AG09309 (cell line): ENCODE measurements around the gene SCTR.

Experiments
- DNase-seq: peaks from one replicate; pipeline ENCODE4 v3.0.0-alpha.2; 2010; ENCODE audit warnings: low read depth
- H3K4me3 ChIP-seq: 2 replicates; pipeline ENCODE4 v1.5.1; 2011; ENCODE audit warnings: mild to moderate bottlenecking, low read depth, low read length, moderate library complexity; ENCODE audit not compliant: control insufficient read depth
- TF ChIP-seq, protein P1 (sequence below): IDR thresholded peaks from 2 replicates; pipeline ENCODE4 v1.5.1; 2011; ENCODE audit warnings: mild to moderate bottlenecking, low read depth, low read length, inconsistent platforms; ENCODE audit not compliant: insufficient read depth, control insufficient read depth; ENCODE audit errors: missing control alignments

SCTR gene

DNA sequence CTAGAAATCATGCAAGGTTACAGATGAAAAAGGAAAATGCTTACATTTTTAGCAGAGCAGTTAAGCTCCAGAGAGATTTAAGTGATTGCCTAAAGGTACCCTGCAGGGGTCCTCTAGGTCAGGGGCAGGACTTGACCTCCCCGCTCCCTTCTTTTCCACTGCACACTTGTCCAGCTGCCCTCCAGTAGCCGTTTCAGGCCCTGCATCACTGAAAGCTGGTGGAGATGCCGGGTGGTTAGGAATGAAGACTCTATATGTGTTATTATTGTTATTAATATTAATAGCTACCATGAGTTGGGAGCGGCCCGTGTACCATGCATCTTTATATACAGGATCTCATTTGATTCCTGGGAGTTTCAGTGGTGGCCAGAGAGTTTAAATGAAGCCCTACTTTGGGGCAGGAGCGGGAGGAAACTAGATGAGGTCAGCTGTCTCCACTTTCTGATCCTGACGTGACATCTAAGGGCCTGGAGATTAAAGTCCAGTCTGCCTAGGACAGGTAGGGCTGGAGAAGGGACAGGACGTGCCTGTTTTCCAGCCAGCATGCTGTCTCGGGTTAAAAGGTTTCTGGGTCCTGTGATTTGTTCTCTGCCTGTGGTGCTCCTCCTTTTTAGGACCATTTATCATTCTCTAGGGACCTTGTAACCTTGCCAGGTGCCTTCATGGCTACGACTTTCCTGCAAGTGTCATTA, 90.5 kb downstream of the SCTR start:
- H3K4me3 ChIP-seq = no peak overlapping the region
- DNase-seq = no peak
- TF ChIP-seq, protein P1, sequence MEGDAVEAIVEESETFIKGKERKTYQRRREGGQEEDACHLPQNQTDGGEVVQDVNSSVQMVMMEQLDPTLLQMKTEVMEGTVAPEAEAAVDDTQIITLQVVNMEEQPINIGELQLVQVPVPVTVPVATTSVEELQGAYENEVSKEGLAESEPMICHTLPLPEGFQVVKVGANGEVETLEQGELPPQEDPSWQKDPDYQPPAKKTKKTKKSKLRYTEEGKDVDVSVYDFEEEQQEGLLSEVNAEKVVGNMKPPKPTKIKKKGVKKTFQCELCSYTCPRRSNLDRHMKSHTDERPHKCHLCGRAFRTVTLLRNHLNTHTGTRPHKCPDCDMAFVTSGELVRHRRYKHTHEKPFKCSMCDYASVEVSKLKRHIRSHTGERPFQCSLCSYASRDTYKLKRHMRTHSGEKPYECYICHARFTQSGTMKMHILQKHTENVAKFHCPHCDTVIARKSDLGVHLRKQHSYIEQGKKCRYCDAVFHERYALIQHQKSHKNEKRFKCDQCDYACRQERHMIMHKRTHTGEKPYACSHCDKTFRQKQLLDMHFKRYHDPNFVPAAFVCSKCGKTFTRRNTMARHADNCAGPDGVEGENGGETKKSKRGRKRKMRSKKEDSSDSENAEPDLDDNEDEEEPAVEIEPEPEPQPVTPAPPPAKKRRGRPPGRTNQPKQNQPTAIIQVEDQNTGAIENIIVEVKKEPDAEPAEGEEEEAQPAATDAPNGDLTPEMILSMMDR = no peak

DNA sequence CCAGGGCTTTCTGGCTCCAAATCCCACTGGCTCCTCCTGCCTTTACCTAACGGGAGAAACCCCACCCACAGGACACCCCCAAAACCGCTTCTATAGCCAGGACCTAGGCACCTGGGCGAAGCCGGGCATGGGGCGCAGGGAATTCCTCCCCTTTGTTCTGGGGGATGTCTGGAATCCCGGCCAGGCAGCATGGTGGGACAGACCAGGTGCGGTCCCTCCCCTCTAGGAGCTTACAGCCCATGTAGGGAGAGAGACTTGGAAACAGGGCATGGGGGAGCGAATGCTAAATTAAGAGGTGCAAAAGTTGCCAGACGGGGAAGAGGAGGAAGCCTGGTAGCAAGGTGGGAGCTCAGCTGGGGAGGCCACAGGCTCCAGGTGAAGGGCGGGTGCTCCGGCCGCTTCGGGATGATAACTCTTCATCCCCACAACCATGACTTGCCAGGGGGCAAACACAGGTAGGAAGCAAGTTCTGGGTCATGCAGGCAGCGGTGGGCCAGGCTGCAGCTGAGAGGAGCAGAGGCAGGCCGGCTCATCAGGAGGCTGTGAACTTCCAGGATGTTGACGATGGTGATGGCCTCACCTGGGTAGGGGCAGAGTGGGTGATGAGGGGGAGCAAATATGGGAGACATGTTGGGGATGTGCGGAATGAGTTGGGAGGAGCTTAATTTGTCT, 91.3 kb downstream of the SCTR start:
- no peak for DNase-seq
- no peak overlapping the region for H3K4me3 ChIP-seq
- TF ChIP-seq, protein P1 = no peak

DNA sequence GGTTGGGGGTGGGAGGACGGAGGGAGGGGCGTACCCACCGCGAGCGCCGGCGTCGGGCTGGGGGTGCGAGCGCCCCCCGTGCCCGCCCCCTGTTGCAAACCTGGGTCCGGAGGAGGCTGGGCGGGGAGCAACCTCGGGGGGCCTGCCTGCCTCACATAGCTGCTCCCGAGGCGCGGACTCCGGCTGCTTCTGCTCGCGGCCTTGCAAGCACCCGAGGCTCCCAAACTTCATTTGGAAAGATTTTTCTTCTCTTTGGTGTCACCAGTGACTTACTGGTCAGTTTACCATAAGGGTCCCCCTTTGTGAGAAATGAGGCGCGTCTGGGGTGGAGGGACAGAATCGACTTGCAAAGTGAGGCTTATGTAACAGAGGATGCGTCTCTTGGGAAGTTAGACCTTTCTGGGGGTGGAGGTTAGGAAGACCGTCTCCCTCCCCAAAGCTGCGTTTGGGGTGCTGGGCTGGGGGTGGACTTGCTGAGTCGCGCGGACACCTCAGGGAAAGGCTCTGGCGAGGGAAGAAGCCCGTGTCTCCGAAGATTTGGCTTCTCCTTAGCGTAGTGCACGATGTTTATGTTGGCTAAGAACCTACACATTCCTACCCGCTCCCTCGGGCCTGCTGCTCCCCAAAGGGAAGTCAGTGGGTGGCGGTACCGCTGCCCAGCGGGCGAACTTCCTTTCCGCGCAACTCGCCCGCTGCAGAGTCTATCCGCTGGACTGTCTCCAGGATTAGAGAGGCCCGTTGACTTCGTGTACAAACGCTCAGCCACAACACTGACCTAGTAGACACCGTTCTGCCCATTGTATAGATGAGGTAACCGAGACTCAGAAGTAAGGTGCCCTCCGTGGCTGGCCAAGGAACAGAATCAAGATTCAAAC, 92.1 kb downstream of the SCTR start:
- TF ChIP-seq, protein P1 = no peak
- DNase-seq = no peak

DNA sequence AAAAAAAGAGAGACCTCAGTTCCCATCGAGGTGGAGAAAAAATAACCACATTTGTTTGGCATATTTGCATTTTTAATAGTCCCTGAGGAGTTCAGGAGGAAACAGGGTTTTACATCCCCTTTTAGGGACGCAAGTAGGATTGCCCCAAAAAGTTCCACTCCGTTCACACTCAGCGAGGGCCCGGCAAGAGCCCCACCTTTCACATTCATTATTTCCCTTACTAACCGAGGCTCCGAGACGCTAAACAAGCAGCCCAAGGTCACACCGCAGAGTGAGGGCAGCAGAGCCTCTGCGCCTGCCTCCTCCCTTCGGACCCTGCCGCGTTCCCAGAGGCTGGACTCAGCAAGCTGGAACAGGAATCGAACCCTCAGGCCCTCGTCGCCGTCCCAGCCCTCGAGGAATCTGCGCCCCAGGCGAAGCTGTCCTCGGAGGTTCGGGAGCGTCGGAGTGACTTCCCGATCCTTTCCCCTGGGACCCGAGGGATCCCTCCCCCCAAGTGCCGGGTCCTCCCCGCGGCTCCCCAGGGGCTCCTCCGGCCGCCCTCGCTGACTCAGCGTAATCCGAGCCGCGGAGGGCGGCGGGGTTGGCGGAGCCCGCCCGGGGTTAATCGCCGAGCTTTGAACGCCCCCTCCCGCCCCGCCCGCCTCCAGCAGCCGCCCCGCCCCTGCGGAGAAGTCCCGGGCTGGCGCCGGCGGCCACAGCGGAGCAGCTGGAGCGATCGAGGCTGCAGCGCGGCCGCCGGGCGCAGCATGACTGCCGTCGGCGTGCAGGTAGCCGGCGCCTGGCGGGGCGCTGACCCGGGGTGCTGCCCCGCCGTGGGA, 92.9 kb downstream of the SCTR start, which contains the start of gene TMEM37:
TSS of gene TMEM37 (plus strand) at position 700 of the 821 bp plus-strand sequence. CDS start at position 750, 50 bp downstream.
- TF ChIP-seq, protein P1 = no peak
- H3K4me3 ChIP-seq = peak within 1 kb of the TSS; percentile 37
- DNase-seq = no peak

More for the DNA sequence above, 92.1 kb downstream of the SCTR start:
- no peak overlapping the region for H3K4me3 ChIP-seq

DNA sequence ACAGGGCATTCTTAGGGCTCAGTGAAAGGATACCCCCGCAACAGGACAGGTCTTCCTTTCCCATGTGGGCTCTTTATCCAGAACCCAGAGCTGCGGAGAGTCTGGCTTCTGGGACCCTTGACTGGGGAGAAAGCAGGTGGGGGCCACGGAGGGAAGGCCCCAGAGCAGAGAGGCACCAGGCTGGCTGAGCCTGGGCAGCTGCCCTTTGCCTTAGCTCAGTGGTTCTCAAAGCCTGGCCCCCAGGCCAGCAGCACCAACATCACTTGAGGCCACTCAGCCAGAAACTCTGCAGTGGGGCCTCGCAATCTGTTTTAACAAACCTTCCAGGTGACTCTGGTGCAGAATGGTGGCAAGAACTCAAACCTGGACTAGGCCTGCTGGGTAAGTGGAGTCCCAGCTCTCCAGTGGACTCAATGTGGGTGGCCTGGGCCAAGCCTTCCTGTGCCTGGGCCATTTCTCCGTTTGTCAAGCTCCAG, 94.2 kb downstream of the SCTR start:
- TF ChIP-seq, protein P1 = no peak
- DNase-seq = no peak
- H3K4me3 ChIP-seq = no peak overlapping the region
